ENCODE measurements around the gene CCDC27. TPM values are rescaled to one million over a fixed set of nuclear protein-coding genes. Genes with fewer than 3 reads are reported as not detected.

The CCDC27 gene
- total RNA-seq, 1 donor from 2014 or later: not detected

GRCh38 chr1:3743826-3744225, 8.4 kb upstream of the CCDC27 start:
- peak; percentile 29 for DNase-seq
- H3K4me3 ChIP-seq: no peak overlapping the region
- H3K27ac ChIP-seq: no peak overlapping the region
- peaks cover 39% of the 10 kb centered on the region for H3K36me3 ChIP-seq
- peaks cover 18% of the 10 kb centered on the region for H3K4me1 ChIP-seq
- H3K27me3 ChIP-seq (ENCODE audit: low read depth): no peaks in the 10 kb centered on the region
- ATAC-seq: no peak
- no peak for TF ChIP-seq CTCF (IDR thresholded peaks at IDR 0.05)
- intact Hi-C loops (cut with DNase I): no loop called here
- no peaks in the 10 kb centered on the region for H3K9me3 ChIP-seq

- Histone ChIP-seq H3K4me3 (no peak overlapping the region), H3K4me1 (peaks cover 18% of the 10 kb centered on the region), H3K9me3 (no peaks in the 10 kb centered on the region), H3K27ac (no peak overlapping the region), H3K27me3 (ENCODE audit: low read depth) (no peaks in the 10 kb centered on the region), H3K36me3 (peaks cover 36% of the 10 kb centered on the region)
- intact Hi-C loops (cut with DNase I): no loop called here
- no peak for TF ChIP-seq CTCF (IDR thresholded peaks at IDR 0.05)
- ATAC-seq (no peak), DNase-seq (peak; percentile 41)
These were observed 7.6 kb upstream of the CCDC27 start for GRCh38 chr1:3744646-3745045.

GRCh38 chr1:3745071-3745470, 7.2 kb upstream of the CCDC27 start:
- Histone ChIP-seq H3K4me3 (no peak overlapping the region), H3K9me3 (no peaks in the 10 kb centered on the region), H3K36me3 (peaks cover 34% of the 10 kb centered on the region), H3K27ac (no peak overlapping the region), H3K4me1 (peaks cover 18% of the 10 kb centered on the region), H3K27me3 (ENCODE audit: low read depth) (no peaks in the 10 kb centered on the region)
- TF ChIP-seq CTCF (IDR thresholded peaks at IDR 0.05): no peak
- ATAC-seq (no peak), DNase-seq (no peak)
- intact Hi-C loops (cut with DNase I): no loop called here

- TF ChIP-seq CTCF (IDR thresholded peaks at IDR 0.05): no peak
- peak; percentile 43 for DNase-seq
- intact Hi-C loops (cut with DNase I): no loop called here
- Histone ChIP-seq H3K9me3 (no peaks in the 10 kb centered on the region), H3K36me3 (peaks cover 27% of the 10 kb centered on the region), H3K4me1 (peaks cover 18% of the 10 kb centered on the region), H3K4me3 (peak overlapping the region; percentile 78), H3K27ac (peak overlapping the region; percentile 68), H3K27me3 (ENCODE audit: low read depth) (no peaks in the 10 kb centered on the region)
- no peak for ATAC-seq
These were observed 6.5 kb upstream of the CCDC27 start for GRCh38 chr1:3745590-3746381.

GRCh38 chr1:3746389-3746829, 5.8 kb upstream of the CCDC27 start:
- Histone ChIP-seq H3K4me3 (peak overlapping the region; percentile 78), H3K9me3 (no peaks in the 10 kb centered on the region), H3K27ac (peak overlapping the region; percentile 68), H3K27me3 (ENCODE audit: low read depth) (no peaks in the 10 kb centered on the region), H3K4me1 (peaks cover 18% of the 10 kb centered on the region), H3K36me3 (peaks cover 21% of the 10 kb centered on the region)
- intact Hi-C loops (cut with DNase I): no loop called here
- no peak for TF ChIP-seq CTCF (IDR thresholded peaks at IDR 0.05)
- ATAC-seq: peak in 1 of 2 donors; percentile 2
- peak; percentile 45 for DNase-seq
